ENCODE results near the gene CTTNBP2.

DNA sequence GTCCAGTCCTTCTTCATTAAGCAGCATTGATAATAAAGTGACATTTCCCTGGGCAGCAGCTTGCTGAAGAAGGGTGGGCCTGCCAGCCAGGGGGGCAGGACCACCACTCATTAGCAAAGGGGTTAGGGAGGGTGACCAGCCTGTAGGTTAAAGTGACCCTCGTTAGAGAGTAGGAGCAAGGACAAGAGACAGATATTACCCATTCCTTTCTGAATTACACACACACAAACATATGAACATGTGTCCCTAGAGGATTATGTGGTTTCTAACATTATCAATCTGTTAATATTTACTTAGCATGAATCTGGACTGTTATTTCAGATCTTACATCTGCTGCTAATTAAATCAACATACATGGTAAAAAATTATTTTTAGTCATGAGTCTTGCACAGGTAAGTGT, 88.9 kb downstream of the CTTNBP2 start:
- TF ChIP-seq, protein P1, sequence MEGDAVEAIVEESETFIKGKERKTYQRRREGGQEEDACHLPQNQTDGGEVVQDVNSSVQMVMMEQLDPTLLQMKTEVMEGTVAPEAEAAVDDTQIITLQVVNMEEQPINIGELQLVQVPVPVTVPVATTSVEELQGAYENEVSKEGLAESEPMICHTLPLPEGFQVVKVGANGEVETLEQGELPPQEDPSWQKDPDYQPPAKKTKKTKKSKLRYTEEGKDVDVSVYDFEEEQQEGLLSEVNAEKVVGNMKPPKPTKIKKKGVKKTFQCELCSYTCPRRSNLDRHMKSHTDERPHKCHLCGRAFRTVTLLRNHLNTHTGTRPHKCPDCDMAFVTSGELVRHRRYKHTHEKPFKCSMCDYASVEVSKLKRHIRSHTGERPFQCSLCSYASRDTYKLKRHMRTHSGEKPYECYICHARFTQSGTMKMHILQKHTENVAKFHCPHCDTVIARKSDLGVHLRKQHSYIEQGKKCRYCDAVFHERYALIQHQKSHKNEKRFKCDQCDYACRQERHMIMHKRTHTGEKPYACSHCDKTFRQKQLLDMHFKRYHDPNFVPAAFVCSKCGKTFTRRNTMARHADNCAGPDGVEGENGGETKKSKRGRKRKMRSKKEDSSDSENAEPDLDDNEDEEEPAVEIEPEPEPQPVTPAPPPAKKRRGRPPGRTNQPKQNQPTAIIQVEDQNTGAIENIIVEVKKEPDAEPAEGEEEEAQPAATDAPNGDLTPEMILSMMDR (IDR thresholded peaks at IDR 0.05): no peak
- no peak for TF ChIP-seq POLR2A (IDR thresholded peaks at IDR 0.05)

Measured in adrenal gland (tissue), 5 donors.